IMR-90 (cell line): Measurements from ENCODE around the gene TBC1D9.

Source experiments
- BHLHE40 ChIP-seq: fragments of 150-350 bp; IDR thresholded peaks from 2 replicates; pipeline ENCODE4 v1.6.1; 2016; ENCODE audit warnings: mild to moderate bottlenecking, low read depth, low read length
- CEBPB ChIP-seq: IDR thresholded peaks from 2 replicates; pipeline ENCODE4 v1.6.1; 2012; ENCODE audit warnings: low read depth, low read length, improper control_type of control experiment
- MXI1 ChIP-seq: IDR thresholded peaks from 2 replicates; pipeline ENCODE4 v1.6.1; 2012; ENCODE audit warnings: low read depth, mild to moderate bottlenecking, low read length, moderate library complexity, borderline replicate concordance
- POLR2A ChIP-seq: IDR thresholded peaks from 2 replicates; pipeline ENCODE4 v1.6.1; 2012; ENCODE audit warnings: mild to moderate bottlenecking, low read depth, low read length
- RAD21 ChIP-seq: IDR thresholded peaks from 2 replicates; pipeline ENCODE4 v1.6.1; 2012; ENCODE audit warnings: low read length, improper control_type of control experiment
- RCOR1 ChIP-seq: IDR thresholded peaks from 2 replicates; pipeline ENCODE4 v1.6.1; 2012; ENCODE audit warnings: mild to moderate bottlenecking, low read length, improper control_type of control experiment; ENCODE audit not compliant: insufficient replicate concordance
- RFX5 ChIP-seq: IDR thresholded peaks from 2 replicates; pipeline ENCODE4 v1.8.0; 2012; ENCODE audit warnings: low read depth, mild to moderate bottlenecking, low read length, moderate library complexity
- TF ChIP-seq, protein P1 (sequence below): conservative IDR thresholded peaks from 2 replicates; pipeline ENCODE4 v1.5.1; 2012; ENCODE audit warnings: mild to moderate bottlenecking, low read depth, low read length, improper control_type of control experiment
- TF ChIP-seq, protein P2 (sequence below): fragments of 150-350 bp; IDR thresholded peaks from 2 replicates; pipeline ENCODE4 v1.6.1; 2016; ENCODE audit warnings: low read depth, mild to moderate bottlenecking, low read length, moderate library complexity, borderline replicate concordance

DNA sequence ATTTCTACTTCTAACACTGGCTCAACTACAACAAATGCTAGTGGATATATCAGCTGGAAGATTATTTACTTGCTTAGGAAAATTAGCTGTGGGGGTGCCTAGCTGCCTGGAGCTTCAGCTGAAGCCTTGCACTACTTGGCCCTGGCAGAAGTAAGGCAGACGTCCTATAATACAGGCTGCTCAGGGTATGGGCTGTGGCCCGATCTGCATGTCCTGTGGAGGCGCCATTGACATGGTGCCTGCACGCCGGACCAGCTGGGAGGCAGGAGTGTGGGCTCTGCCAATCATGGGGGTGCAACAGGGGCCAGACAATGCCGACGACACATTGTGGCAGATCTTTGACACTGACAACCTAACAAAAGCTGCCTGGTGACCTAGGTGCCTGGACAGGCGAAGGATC lies 155.8 kb downstream of the TBC1D9 start:
- TF ChIP-seq POLR2A (no peak), CEBPB (no peak), RCOR1 (no peak), RFX5 (no peak), RAD21 (no peak), MXI1 (no peak), BHLHE40 (no peak)
- TF ChIP-seq, protein P1, sequence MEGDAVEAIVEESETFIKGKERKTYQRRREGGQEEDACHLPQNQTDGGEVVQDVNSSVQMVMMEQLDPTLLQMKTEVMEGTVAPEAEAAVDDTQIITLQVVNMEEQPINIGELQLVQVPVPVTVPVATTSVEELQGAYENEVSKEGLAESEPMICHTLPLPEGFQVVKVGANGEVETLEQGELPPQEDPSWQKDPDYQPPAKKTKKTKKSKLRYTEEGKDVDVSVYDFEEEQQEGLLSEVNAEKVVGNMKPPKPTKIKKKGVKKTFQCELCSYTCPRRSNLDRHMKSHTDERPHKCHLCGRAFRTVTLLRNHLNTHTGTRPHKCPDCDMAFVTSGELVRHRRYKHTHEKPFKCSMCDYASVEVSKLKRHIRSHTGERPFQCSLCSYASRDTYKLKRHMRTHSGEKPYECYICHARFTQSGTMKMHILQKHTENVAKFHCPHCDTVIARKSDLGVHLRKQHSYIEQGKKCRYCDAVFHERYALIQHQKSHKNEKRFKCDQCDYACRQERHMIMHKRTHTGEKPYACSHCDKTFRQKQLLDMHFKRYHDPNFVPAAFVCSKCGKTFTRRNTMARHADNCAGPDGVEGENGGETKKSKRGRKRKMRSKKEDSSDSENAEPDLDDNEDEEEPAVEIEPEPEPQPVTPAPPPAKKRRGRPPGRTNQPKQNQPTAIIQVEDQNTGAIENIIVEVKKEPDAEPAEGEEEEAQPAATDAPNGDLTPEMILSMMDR, result no peak
- TF ChIP-seq, protein P2, sequence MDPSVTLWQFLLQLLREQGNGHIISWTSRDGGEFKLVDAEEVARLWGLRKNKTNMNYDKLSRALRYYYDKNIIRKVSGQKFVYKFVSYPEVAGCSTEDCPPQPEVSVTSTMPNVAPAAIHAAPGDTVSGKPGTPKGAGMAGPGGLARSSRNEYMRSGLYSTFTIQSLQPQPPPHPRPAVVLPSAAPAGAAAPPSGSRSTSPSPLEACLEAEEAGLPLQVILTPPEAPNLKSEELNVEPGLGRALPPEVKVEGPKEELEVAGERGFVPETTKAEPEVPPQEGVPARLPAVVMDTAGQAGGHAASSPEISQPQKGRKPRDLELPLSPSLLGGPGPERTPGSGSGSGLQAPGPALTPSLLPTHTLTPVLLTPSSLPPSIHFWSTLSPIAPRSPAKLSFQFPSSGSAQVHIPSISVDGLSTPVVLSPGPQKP, result no peak
